Stimulated activated naive CD8-positive, alpha-beta T cell treated with anti-CD3 and anti-CD28 coated beads, Interleukin-15, Interleukin-2, amounts not matched to agents 100 ng/mL and 50 ng/mL, for 24 hours (primary cell): Measurements from ENCODE around the gene SEZ6.

Source experiments
- H3K27ac Mint-ChIP-seq: one replicate; pipeline ENCODE4 v1.8.0; 2021; ENCODE audit warnings: mild to moderate bottlenecking, mixed read lengths
- H3K27me3 Mint-ChIP-seq: one replicate; pipeline ENCODE4 v1.8.0; 2021; ENCODE audit warnings: mixed read lengths
- H3K36me3 Mint-ChIP-seq: one replicate; pipeline ENCODE4 v1.8.0; 2021; ENCODE audit warnings: low read depth, mixed read lengths
- H3K4me1 Mint-ChIP-seq: one replicate; pipeline ENCODE4 v1.8.0; 2021; ENCODE audit warnings: low read depth, mixed read lengths
- H3K4me3 Mint-ChIP-seq: one replicate; pipeline ENCODE4 v1.8.0; 2021; ENCODE audit warnings: mild to moderate bottlenecking, mixed read lengths
- H3K9me3 Mint-ChIP-seq: one replicate; pipeline ENCODE4 v1.8.0; 2021; ENCODE audit warnings: mixed read lengths

Gene SEZ6

DNA sequence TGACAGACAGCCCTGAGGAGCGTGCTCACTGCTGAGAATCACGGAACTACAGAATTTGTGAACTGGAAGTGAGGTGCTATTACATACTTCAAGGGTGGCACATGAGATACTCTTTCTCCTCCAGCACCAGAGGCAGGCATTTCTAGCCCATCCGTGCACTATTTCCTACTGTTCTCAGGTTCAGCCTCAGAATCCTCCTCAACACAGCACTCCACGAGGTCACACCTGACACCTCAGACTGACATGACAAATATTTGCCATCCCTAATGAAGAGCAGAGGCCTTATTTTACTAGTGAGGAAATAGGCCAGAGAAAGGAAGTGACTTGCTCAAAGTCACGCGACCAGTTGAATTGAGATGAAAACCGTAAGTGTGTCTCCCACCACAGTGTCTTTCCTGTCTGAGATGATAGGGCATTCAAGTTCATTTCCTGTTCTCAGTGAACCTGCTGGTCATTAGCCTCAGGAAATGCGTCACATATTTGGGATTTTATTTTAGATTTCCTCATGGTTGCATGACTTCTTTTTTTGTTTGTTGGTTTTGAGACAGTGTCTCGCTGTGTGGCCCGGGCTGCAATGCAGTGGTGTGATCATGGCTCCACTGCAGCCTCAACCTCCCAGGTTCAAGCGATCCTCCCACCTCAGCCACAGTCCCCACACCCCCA is 23.6 kb downstream of the SEZ6 start:
- Mint-ChIP-seq H3K4me1 (peaks cover 20% of the 10 kb centered on the region), H3K27me3 (no peaks in the 10 kb centered on the region), H3K9me3 (no peaks in the 10 kb centered on the region), H3K27ac (peak overlapping the region; percentile 88), H3K4me3 (peak overlapping the region; percentile 38), H3K36me3 (no peaks in the 10 kb centered on the region)

DNA sequence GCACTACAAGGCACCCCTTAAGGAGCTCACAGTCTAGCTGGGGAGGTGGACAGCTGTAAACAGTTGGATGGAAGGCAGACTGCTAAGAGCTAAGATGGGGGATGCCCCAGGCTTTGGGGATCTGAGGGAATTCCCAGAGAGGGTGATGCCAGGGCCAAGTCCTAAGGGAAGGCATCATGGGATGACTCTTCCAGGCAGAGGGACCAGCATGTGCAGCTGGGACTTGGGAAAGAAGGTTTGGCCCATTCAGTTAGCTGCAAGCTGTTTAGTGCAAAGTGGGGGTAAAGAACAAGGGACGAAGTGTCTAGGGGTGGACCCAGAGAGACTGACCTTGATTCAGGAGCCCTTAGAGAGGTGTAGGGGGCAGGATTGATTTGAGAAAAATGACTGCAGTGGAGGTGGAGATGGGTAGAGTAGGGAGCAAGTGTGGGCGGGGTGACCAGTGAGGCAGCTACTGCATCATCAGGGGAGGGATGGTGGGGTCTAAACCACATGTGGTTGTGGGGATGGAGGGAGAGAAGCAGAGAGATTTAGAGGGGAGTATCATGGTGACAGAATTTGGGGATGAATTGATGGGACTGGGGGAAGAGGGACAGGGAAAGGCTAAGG is 27.4 kb downstream of the SEZ6 start:
- Mint-ChIP-seq H3K27ac (no peak overlapping the region), H3K4me3 (no peak overlapping the region), H3K4me1 (peaks cover 17% of the 10 kb centered on the region), H3K36me3 (no peaks in the 10 kb centered on the region), H3K27me3 (no peaks in the 10 kb centered on the region), H3K9me3 (no peaks in the 10 kb centered on the region)

DNA sequence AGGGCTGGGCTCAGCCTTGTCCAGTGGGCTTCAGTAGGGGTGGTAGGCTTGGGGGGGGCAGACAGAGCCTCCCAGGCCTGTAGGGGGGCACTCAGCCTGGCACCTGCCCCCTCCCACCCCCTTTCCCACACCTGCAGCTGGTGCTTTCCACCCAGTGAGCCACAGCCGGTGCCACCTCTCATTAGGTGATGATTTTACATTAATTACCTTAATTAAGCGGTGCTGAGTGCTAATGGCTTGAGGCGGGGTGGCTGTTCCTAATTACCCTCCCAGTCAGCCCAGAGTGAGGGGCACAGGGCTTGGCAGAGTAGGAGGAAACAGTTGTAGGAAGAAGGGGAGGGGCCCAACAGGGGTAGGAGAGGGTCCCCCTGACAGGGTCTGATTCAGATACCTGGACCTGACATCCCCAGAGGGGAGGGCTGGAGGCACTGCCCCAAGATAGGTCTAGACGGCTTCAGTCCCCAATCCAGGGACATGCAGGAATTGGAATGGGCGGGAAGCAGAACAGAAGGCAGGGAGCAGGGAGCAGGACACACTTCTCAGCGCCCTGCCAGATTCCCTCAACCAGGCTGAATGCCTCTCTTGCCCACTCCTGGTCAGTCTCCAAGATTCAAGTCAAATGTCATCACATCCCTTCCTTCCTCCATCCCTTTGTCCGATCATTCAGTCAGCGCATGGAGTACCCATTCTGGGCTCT is 28.0 kb downstream of the SEZ6 start:
- Mint-ChIP-seq H3K9me3 (no peaks in the 10 kb centered on the region), H3K36me3 (no peaks in the 10 kb centered on the region), H3K27ac (no peak overlapping the region), H3K4me1 (peaks cover 10% of the 10 kb centered on the region), H3K27me3 (no peaks in the 10 kb centered on the region), H3K4me3 (no peak overlapping the region)

DNA sequence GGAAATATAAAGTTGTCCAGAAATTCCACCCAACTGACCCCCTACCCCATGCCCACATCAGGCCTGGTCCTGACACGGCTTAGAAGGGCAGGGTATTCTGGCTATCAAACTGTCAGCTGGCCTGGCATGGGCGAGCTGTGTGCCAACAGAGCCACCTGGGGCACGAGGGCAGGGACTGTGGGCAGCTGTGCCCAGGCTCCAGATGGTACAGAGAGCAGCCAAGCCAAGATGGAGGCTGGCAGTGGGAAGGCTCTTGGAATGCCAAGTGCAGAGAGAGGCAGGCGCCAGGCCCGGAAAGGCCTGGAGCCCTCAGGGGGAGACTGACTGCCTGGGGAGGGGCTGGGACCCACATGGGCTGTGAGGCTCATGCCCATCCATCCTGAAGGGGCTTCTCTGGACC is 30.2 kb downstream of the SEZ6 start:
- no peaks in the 10 kb centered on the region for H3K36me3 Mint-ChIP-seq
- H3K9me3 Mint-ChIP-seq, result no peaks in the 10 kb centered on the region
- no peaks in the 10 kb centered on the region for H3K27me3 Mint-ChIP-seq
- no peaks in the 10 kb centered on the region for H3K4me1 Mint-ChIP-seq
- H3K27ac Mint-ChIP-seq, result no peak overlapping the region
- no peak overlapping the region for H3K4me3 Mint-ChIP-seq

DNA sequence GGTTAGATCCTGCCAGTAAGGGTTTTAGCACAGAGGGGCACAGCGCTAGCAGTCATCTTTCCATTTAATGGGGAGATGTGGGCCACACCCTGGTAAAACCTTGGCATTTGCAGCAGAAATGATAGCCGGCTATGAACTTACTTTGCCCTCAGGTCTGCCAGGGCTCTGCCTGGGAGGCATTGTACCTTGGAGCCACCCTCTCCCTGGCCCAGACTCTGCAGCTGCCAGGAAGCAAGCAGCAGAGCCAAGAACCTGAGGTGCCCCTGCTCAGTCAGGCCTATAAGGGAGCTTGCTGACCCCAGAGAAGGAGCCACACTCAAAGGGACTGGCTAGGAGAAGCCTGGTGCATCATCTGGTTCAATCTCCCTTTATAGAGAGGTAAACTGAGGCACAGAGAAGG is 30.8 kb downstream of the SEZ6 start:
- Mint-ChIP-seq H3K36me3 (no peaks in the 10 kb centered on the region), H3K4me1 (no peaks in the 10 kb centered on the region), H3K27me3 (no peaks in the 10 kb centered on the region), H3K4me3 (no peak overlapping the region), H3K9me3 (no peaks in the 10 kb centered on the region), H3K27ac (no peak overlapping the region)

DNA sequence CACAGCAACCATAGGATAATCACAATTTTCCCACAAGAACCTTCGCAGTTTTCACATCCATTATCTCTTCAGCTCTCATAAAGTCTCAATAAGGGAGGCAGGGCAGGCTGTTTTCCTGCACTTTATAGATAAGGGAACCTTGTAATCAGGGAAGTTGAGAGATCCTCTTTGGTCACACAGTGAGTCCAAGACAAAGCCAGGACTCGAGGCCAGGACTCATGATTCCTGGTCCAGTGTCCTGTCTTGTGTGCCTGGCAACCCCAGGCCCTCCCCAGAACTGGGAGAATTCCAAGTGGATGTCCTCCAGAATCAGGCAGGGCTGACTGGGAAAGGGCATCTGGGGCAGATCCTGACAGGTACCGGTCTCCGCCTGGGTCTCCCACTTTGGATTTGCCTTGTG is 31.4 kb downstream of the SEZ6 start:
- no peak overlapping the region for H3K27ac Mint-ChIP-seq
- H3K9me3 Mint-ChIP-seq, result no peaks in the 10 kb centered on the region
- H3K27me3 Mint-ChIP-seq, result no peaks in the 10 kb centered on the region
- no peaks in the 10 kb centered on the region for H3K4me1 Mint-ChIP-seq
- H3K36me3 Mint-ChIP-seq, result no peaks in the 10 kb centered on the region
- H3K4me3 Mint-ChIP-seq, result no peak overlapping the region

DNA sequence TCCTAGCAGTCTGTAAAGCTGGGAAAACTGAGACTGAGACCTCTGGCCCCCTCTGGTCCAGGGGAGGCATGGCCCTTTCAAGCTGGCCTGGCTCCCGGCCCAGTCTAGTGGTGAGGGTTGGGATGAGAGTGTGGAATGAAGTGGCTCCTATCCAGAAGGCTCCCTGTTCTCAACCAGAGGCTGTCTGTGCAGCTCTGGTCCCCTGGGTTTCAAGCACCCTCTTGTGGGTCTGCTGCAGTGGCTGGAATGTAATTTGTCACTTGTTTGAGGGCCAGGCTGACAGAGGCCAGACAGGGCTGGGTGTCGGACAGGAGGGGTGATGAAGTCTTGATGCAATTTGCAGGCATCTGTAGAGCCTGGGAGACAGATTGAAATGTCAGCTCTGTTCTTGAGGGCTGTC is 32.4 kb downstream of the SEZ6 start:
- H3K27ac Mint-ChIP-seq, result no peak overlapping the region
- no peaks in the 10 kb centered on the region for H3K36me3 Mint-ChIP-seq

DNA sequence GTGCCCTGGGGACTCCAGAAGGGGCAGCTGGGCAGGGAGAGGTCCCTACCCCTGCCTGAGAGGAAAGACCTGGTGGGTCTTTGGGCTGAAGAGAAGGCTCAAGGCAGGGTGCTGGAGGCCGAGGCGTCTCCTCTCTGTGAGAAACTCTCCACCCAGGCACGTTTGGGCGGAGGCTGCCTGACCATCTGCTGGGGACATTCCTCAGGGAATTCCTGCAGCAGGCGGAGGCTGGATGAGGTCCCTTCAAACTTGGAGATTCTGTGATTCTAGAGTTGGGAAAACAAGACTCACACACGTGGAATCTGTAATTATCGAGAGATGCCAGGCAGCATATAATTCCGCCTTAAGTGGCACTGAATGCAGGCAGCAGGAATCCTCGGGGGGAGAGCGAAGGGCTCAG is 33.4 kb downstream of the SEZ6 start:
- H3K9me3 Mint-ChIP-seq, result no peaks in the 10 kb centered on the region
- no peak overlapping the region for H3K4me3 Mint-ChIP-seq
- no peaks in the 10 kb centered on the region for H3K36me3 Mint-ChIP-seq
- H3K27ac Mint-ChIP-seq, result no peak overlapping the region
- H3K27me3 Mint-ChIP-seq, result no peaks in the 10 kb centered on the region
- H3K4me1 Mint-ChIP-seq, result no peaks in the 10 kb centered on the region

More for the DNA sequence above, 32.4 kb downstream of the SEZ6 start:
- no peaks in the 10 kb centered on the region for H3K4me1 Mint-ChIP-seq
- H3K27me3 Mint-ChIP-seq, result no peaks in the 10 kb centered on the region
- no peak overlapping the region for H3K4me3 Mint-ChIP-seq
- no peaks in the 10 kb centered on the region for H3K9me3 Mint-ChIP-seq

DNA sequence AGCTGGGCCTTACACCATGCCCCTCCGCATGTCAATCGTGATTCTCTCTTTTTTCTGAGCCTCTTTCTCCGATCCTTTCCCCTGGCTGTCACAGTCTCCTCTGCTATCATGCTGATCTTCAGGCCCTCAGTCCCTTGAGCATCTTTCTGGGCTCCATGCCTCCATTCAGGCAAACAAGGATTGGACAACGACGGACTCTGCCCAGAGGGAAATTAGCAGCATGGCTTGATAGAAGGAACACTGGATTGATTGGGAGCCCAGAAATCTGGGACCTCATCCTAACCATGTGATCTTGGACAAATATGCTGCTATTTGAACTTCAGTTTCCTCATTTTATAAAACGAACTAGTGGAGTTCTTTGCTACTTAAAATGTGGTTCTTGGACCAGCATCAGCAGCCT is 35.0 kb downstream of the SEZ6 start:
- H3K27me3 Mint-ChIP-seq, result no peaks in the 10 kb centered on the region
- no peak overlapping the region for H3K27ac Mint-ChIP-seq
- no peaks in the 10 kb centered on the region for H3K9me3 Mint-ChIP-seq
- H3K36me3 Mint-ChIP-seq, result no peaks in the 10 kb centered on the region
- no peaks in the 10 kb centered on the region for H3K4me1 Mint-ChIP-seq
- no peak overlapping the region for H3K4me3 Mint-ChIP-seq

DNA sequence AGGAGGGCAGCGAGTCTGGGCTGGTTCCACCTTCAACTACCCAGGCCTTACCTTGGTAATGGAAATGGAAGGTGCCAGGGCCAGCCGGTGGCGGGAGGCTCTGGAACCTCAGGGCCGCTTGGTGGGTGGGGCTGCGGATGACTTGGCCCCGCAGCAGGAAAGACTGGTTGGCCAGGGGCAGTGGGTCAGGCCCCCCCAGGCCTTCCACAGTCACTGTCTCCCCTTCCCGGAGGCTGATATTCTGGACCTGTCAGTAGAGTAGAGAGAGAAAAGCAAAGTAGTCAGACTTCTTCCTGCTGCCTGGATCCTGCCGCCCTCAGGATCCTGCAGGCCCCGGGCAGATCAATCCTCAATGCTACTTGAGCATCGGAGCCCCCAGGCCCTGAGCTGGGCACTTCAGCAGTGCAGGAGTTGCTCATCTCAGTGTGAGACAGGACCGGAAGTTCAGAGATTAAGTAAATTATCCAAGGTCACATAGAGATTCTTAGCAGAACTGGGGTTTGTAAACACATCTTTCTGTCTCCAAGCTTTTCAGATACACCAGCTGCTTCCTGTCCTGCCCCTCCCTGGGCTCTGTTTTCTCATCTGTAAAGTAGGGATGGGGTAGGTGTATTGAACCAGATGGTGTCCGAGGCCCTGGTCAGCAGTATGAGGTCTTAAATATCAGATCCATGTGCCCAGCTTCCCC is 36.0 kb downstream of the SEZ6 start:
- Mint-ChIP-seq H3K4me1 (no peaks in the 10 kb centered on the region), H3K27ac (no peak overlapping the region), H3K4me3 (no peak overlapping the region)

DNA sequence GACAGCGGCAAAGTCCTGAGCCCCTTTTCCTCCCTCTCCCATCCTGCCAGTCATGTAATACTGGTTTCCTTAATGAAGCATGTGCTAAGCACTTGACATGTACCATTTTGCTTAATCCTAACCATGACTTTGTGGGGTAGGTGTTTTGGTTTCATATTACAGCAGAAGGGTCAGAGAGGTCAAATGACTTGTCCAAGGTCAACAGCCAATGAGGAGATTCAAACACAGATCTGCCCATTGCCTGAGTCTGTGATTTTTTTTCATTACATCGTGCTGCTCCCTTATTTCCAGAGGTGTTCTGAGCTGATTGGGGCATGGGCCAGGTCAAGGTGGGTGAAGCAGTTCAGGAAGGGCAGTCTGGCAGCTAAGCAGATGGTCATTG is 36.9 kb downstream of the SEZ6 start:
- Mint-ChIP-seq H3K4me1 (no peaks in the 10 kb centered on the region), H3K27ac (no peak overlapping the region), H3K27me3 (peaks cover 5% of the 10 kb centered on the region), H3K36me3 (no peaks in the 10 kb centered on the region), H3K4me3 (no peak overlapping the region), H3K9me3 (no peaks in the 10 kb centered on the region)

More for the DNA sequence above, 36.0 kb downstream of the SEZ6 start:
- H3K36me3 Mint-ChIP-seq, result no peaks in the 10 kb centered on the region
- no peaks in the 10 kb centered on the region for H3K9me3 Mint-ChIP-seq
- no peaks in the 10 kb centered on the region for H3K27me3 Mint-ChIP-seq

DNA sequence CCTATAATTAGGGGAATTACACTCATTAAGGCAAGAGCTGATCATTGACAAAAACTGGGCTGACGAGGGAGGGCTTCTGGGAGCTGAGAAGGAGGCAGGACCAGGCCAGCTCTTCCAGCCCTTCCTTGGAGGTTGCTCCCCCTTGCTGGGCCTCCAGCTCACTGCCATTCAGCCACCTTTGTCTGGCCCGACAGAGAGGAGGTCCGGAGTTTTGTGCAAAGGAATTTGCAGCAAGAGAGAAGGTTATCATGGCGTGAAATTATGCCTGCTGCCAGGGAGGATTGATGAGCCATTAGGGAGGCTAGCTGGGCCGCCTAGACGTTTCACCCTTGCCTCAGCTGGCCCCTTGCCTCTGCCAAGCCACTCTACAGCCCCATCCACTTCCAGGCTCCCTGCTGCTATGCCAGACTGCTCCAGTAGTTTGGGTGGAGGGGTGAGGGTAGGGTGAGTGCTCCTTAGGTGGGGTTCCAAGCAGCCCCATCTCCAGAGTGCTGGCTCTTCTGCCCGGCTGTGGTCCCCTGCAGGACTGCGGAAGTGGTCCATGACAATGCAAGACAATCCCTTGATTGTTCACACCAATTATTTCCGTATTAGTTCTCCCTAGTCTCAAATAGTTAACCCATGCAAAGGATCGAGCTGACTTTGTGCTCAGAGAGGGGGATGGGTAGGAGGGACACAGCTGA is 37.5 kb downstream of the SEZ6 start:
- H3K4me1 Mint-ChIP-seq, result no peaks in the 10 kb centered on the region
- H3K27ac Mint-ChIP-seq, result no peak overlapping the region
- no peaks in the 10 kb centered on the region for H3K9me3 Mint-ChIP-seq
- no peaks in the 10 kb centered on the region for H3K36me3 Mint-ChIP-seq
- peaks cover 5% of the 10 kb centered on the region for H3K27me3 Mint-ChIP-seq
- H3K4me3 Mint-ChIP-seq, result no peak overlapping the region

DNA sequence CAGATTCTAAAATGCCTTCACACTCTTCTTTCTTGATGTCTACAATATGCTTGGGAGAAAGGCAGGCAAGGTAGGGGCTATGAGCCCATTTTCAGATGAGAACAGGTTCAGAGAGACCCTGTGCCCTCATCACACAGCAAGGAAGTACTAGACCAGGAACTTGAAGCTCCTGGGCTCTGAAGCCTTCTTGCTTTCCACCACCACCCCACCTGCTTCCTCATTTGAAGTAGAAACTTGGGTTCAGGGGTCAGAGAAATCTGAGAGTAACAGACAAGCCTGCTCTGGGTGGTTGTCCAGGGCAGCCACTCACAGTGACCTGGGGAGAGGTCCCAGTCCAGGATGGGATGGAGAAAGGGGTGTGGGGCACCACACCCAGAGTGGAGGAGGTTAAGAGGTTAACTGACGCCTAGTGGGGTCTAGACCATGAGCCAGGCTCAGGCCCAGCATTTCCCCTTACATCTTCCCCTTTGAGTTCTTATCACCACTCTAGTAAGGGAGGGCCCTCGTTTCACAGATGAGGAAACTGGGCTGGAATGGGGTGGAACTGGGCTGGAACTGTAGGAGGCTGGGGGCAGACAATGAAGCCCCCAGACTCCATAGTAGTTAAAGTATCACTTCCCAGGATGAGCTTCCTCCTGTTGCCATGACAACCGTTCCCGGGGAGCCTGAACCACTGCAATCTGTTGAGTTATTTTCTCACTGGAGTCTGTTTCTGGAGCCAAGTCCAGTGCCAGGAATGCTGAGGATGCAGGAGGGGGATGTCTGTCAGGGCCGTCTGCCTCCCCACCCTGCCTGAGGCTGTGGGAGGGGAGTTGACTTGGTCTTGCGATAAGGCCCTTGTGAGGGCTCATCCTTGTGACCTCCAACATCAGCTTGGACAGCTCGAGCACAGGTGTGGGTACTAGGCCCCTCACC is 38.4 kb downstream of the SEZ6 start:
- no peak overlapping the region for H3K4me3 Mint-ChIP-seq
- H3K36me3 Mint-ChIP-seq, result no peaks in the 10 kb centered on the region
- H3K4me1 Mint-ChIP-seq, result no peaks in the 10 kb centered on the region
- H3K27ac Mint-ChIP-seq, result no peak overlapping the region
- H3K9me3 Mint-ChIP-seq, result no peaks in the 10 kb centered on the region
- peaks cover 9% of the 10 kb centered on the region for H3K27me3 Mint-ChIP-seq

DNA sequence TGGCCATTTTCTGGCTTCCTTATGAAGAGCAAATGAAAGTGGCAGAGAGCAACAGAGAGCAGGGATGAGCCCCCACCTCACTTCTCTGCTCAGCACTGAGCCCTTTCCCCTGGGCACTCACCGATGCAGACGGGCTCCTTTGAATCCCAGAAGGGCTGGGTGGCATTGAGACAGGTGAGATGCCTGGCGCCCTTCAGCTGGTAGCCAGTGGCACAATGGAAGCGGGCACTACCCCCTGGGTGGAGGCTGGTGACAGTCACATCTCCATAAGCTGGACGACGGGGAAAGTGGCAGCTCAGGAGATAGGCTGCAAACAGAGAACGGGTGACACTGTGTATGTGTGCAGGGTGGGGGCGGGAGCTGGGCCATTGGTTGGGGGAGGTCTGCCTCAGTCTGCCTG is 42.0 kb downstream of the SEZ6 start:
- no peaks in the 10 kb centered on the region for H3K36me3 Mint-ChIP-seq
- no peak overlapping the region for H3K27ac Mint-ChIP-seq
- H3K9me3 Mint-ChIP-seq, result no peaks in the 10 kb centered on the region
- H3K27me3 Mint-ChIP-seq, result peaks cover 9% of the 10 kb centered on the region
- H3K4me1 Mint-ChIP-seq, result no peaks in the 10 kb centered on the region
- no peak overlapping the region for H3K4me3 Mint-ChIP-seq
